GM12874 (cell line): Measurements from ENCODE around the gene HOMEZ.

Source experiments
- TF ChIP-seq, protein P1 (sequence below): IDR thresholded peaks from 2 replicates; pipeline ENCODE4 v1.5.1; 2011; ENCODE audit warnings: low read depth, mild to moderate bottlenecking, control low read depth, low read length, moderate library complexity; ENCODE audit not compliant: insufficient read depth

Gene HOMEZ

DNA sequence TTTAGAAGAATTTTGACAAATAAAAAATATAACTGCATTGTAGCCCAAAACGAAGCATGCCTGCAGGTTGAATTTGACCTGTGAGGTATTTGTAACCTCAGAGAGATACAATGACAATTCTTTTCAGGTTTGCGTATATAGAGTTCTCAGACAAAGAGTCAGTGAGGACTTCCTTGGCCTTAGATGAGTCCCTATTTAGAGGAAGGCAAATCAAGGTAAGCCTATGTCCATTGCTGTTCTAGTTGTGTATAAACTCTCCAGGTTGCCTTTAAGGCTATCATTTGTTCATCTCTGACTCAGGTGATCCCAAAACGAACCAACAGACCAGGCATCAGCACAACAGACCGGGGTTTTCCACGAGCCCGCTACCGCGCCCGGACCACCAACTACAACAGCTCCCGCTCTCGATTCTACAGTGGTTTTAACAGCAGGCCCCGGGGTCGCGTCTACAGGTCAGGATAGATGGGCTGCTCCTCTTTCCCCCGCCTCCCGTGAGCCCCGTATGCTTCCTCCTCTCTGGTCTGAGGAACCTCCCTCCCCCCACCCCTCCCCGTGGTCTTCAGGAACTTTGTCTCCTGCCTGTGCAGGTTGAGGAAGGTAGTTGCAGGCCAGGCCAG is 38.0 kb upstream of the HOMEZ start:
- TF ChIP-seq, protein P1, sequence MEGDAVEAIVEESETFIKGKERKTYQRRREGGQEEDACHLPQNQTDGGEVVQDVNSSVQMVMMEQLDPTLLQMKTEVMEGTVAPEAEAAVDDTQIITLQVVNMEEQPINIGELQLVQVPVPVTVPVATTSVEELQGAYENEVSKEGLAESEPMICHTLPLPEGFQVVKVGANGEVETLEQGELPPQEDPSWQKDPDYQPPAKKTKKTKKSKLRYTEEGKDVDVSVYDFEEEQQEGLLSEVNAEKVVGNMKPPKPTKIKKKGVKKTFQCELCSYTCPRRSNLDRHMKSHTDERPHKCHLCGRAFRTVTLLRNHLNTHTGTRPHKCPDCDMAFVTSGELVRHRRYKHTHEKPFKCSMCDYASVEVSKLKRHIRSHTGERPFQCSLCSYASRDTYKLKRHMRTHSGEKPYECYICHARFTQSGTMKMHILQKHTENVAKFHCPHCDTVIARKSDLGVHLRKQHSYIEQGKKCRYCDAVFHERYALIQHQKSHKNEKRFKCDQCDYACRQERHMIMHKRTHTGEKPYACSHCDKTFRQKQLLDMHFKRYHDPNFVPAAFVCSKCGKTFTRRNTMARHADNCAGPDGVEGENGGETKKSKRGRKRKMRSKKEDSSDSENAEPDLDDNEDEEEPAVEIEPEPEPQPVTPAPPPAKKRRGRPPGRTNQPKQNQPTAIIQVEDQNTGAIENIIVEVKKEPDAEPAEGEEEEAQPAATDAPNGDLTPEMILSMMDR = no peak

DNA sequence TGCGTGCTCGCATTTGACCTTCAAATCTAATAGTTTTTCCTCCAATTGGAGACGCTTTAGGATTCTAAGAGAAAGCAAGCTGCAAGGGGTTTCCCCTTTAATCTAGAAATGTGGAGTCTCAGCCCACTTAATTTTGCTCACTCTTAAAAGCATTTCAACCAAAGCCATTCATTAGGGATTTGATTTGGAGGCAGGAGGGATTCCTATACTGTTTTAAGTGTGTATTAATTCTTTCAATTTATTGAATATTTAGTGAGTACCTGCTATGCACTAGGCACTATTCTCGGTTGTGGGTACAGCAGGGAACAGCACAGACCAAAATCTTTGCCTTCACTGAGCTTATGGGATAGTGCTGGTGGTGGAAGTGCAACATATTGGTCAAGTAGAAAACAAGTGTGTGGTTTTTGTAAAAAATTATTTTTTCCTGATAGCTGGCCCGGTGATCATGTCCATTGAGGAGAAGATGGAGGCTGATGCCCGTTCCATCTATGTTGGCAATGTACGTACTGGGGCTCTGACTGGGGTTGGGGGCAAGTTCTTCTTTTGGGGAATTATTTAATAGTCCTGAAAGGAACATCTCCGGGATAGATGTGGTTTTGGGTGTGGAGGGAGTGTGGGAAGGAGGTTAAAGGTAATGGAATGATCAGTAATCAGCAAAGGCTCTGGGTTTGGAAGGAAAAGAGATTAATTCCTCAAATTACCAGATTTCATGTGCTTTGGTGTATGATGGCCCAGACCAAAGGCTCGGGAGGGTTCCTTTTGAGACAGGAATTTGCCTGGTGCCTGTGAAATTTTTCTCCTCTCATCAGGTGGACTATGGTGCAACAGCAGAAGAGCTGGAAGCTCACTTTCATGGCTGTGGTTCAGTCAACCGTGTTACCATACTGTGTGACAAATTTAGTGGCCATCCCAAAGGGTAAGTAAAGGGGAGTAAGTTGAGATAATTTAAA is 36.9 kb upstream of the HOMEZ start:
- TF ChIP-seq, protein P1 = no peak

DNA sequence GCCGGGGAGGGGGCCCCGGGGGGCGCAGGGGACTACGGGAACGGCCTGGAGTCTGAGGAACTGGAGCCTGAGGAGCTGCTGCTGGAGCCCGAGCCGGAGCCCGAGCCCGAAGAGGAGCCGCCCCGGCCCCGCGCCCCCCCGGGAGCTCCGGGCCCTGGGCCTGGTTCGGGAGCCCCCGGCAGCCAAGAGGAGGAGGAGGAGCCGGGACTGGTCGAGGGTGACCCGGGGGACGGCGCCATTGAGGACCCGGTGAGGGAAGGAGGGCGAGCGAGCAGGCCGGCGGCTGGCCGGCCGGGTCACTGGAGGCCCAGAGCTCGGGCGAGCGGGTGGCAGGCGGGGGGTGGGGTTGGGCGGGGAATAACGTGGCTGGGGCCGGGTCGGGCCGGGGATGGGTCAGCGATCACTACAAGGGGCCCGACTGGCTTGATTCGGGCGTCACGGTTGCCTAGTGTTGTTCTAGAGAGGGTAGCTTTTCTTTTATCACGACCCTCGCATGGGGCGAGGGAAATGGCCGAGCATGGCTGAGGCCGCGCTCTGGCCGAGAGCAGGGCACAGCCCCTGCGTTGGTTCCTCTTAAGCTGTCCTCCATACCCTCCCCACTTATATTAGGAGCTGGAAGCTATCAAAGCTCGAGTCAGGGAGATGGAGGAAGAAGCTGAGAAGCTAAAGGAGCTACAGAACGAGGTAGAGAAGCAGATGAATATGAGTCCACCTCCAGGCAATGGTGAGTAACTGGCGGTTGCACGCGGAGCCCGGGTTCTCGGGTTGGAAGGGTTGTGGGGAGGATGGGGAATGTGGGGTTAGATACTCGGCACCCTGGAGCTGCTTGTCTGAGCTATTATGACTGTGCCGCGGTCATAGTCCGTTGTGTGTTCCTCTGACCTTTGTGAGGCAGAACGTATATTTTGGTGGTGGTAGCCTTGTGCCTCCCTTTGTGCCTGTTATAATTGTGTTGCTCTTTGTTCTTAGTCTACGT is 35.9 kb upstream of the HOMEZ start:
- TF ChIP-seq, protein P1 = no peak

DNA sequence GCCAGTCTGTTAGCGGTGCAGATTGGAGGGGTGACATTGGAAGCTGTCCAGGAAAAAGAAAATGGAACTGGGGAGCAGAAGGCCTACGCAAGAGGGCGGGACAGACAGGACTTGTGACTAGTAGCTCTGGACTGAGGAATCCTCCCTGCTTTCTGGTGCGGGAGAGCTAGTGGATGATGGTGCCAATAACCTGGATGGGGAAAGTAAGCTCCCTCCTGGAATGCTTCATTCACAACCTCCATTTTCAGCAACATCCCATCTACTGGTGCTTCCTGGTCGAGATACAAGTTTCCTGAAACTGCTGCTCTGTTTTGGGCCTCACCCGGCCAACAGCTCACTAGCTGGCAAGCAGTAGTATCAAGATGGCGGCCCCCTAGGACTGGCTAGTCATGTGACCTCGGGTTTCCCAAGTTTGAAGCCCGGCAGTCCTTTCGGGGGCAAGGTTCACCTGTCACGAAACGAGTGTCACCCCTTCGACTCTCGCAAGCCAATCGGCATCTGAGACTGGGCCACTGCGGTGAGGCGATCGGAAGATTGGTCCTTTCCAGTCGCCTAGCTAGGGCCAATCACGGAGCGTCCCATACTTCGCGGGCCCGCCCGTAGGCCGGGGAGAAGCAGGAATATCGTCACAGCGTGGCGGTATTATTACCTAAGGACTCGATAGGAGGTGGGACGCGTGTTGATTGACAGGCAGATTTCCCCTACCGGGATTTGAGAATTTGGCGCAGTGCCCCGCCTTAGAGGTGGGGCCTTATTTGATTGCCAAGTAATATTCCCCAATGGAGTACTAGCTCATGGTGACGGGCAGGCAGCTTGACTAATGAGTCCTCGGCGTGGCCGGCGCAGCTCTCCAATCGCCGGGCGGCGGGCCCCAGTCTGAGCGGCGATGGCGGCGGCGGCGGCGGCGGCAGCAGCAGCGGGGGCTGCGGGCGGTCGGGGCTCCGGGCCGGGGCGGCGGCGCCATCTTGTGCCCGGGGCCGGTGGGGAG is 34.9 kb upstream of the HOMEZ start, which contains the start of gene PABPN1:
Gene PABPN1 (plus strand): TSS at position 874 of the 988 bp plus-strand sequence. CDS start 13 bp downstream, at position 887.
- TF ChIP-seq, protein P1 = no peak

DNA sequence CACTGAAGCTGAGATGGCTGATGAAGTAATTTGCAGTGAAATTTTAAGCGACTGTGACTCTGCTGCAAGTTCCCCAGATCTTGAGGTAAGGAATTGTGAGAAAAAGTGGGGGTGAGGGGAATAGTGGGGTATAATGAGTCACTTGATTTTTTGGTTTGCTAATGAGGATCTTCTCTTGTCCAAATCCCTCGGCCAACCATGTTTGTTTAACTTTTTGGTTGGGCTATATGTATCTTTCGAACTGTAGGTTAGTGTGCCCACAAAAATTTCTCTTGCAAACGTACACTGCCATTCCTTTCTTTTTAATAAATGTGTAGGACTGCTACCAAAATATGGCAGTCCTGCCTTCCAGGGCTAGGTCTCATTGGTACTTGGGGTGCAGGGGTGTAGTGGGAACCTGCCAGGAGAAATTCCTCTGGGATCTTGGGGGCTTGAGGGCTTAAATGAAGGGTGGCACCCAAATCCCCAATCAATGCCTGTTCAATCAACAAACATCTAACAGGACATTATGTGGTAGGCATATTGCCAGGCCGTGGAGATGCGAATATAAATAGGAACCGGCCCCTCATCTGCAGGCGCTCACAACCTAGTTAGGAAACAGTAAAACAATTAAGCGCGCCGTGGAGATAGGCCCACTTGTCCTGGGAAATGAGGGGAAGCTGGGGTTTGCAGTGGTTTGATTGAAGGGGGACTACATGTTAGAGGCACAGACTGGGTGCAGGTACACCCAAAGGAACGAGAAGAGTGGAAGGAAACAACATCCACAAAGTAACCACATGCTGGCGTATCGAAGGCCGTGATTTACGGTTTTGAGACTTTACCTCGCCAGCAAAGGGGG is 34.0 kb upstream of the HOMEZ start:
- TF ChIP-seq, protein P1 = no peak

DNA sequence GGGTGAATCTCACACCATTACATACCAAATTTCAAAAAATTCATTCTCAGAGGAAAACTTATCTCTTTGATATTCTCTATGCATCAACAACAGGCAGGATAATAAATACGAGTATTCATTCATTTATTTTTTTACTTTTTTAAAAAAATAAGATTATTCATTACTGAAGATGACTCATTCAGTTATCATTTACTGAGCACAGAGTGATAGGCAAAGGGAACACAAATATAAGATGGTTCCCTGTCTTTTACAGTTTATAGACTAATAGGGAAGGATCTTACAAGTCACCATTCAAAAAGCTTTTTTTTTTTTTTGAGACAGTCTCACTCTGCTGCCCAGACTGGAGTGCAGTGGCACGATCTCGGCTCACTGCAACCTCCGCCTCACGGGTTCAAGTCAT is 30.4 kb upstream of the HOMEZ start:
- TF ChIP-seq, protein P1 = no peak
